HepG2 (cell line): ENCODE measurements around the gene APOC4. TPM values are rescaled to one million over a fixed set of nuclear protein-coding genes. Genes with fewer than 3 reads are reported as not detected.

ENCODE experiments used
- ATAC-seq: fragments of 200-7000 bp; cut with Tn5 transposase; 3 replicates; pipeline ENCODE4 v1.9.1; 2020; ENCODE audit warnings: mild to moderate bottlenecking, moderate library complexity
- BruUV-seq: library from RNA; stranded (reverse); fragments of 400-500 nt; replicated peaks from 2 replicates; lab custom pipeline; 2021; lab: Mats Ljungman, UMichigan
- CTCF ChIA-PET: fragments of 300-600 bp; formaldehyde crosslinking; extraction: SDS; loops from one replicate; lab custom pipeline; 2021; ENCODE audit warnings: low total read pairs, inconsistent platforms, low intra/inter-chr PET ratio; lab: Yijun Ruan, JAX
- POLR2A ChIA-PET: fragments of 350-600 bp; sonication (Branson Sonifier 250); formaldehyde crosslinking; loops from one replicate; lab custom pipeline; 2020; ENCODE audit warnings: antibody characterized with exemption, inconsistent platforms; lab: Yijun Ruan, JAX
- DNase-seq: peaks from one replicate; pipeline ENCODE4 v3.0.0-alpha.2; 2015; ENCODE audit warnings: low spot score
- FAIRE-seq: peaks from 3 replicates; lab custom pipeline; 2011; peaks lifted over from hg19 to GRCh38; lab: Jason Lieb, UNC
- H2AFZ ChIP-seq: one replicate; pipeline ENCODE4 v1.6.1; 2011; ENCODE audit warnings: low read length, inconsistent platforms
- H3K27ac ChIP-seq: fragments of 300-600 bp; 3 replicates; pipeline ENCODE4 v1.8.0; 2011; ENCODE audit warnings: mixed run types, mild to moderate bottlenecking, mixed read lengths, low read length, inconsistent platforms; ENCODE audit not compliant: insufficient read depth; ENCODE audit errors: extremely low read length
- H3K27me3 ChIP-seq, 2 experiments: fragments of 200-600 bp in 1 of 2; 2 replicates in 1 of 2; 3 replicates in 1 of 2; pipeline versions ENCODE4 v1.6.0 to v1.8.0; 2011; ENCODE audit warnings: low read length in 2 of 2, mild to moderate bottlenecking in 2 of 2, moderate library complexity in 2 of 2, inconsistent platforms in 1 of 2; ENCODE audit not compliant: insufficient read depth in 2 of 2, control insufficient read depth in 1 of 2
- H3K36me3 ChIP-seq, 2 experiments: fragments of 200-600 bp in 1 of 2; replicated peaks in 1 of 2; 2 replicates in 1 of 2; 3 replicates in 1 of 2; pipeline versions ENCODE4 v1.5.1 to v1.8.0; 2011; ENCODE audit warnings: low read length in 2 of 2, inconsistent platforms in 1 of 2; ENCODE audit not compliant: insufficient read depth in 2 of 2, control insufficient read depth in 1 of 2
- H3K4me1 ChIP-seq: 2 replicates; pipeline ENCODE4 v1.5.1; 2012; ENCODE audit warnings: low read length, inconsistent platforms; ENCODE audit not compliant: insufficient read depth
- H3K4me2 ChIP-seq: 2 replicates; pipeline ENCODE4 v1.6.0; 2011; ENCODE audit warnings: low read depth, low read length, inconsistent platforms
- H3K4me3 ChIP-seq, 3 experiments: fragments of 200-600 bp in 1 of 3; sonication (generic), shearing (Covaris generic) in 1 of 3; replicated peaks in 1 of 3; 2 replicates each; pipeline ENCODE4 v1.5.1; 2011 to 2016; ENCODE audit warnings: low read length in 3 of 3, inconsistent platforms in 2 of 3, low read depth in 2 of 3, mild to moderate bottlenecking in 2 of 3, control low read depth in 1 of 3, mixed read lengths in 1 of 3; ENCODE audit not compliant: insufficient read depth in 1 of 3
- H3K79me2 ChIP-seq: one replicate; pipeline ENCODE4 v1.6.1; 2011; ENCODE audit warnings: low read length, inconsistent platforms; ENCODE audit not compliant: insufficient read depth
- H3K9ac ChIP-seq: 2 replicates; pipeline ENCODE4 v1.6.0; 2011; ENCODE audit warnings: mild to moderate bottlenecking, low read depth, low read length, inconsistent platforms; ENCODE audit not compliant: insufficient read depth
- H3K9me3 ChIP-seq: 2 replicates; pipeline ENCODE4 v1.5.1; 2012; ENCODE audit warnings: mild to moderate bottlenecking, low read length
- H4K20me1 ChIP-seq: 2 replicates; pipeline ENCODE4 v1.6.0; 2011; ENCODE audit warnings: inconsistent platforms, mild to moderate bottlenecking, low read length, moderate library complexity; ENCODE audit not compliant: insufficient read depth
- CCDC6 ChIP-seq: sonication (generic); formaldehyde crosslinking; IDR thresholded peaks from 2 replicates; pipeline ENCODE4 v1.8.1; 2022; ENCODE audit warnings: mild to moderate bottlenecking, missing genetic modification reagents, moderate library complexity
- HNRNPL ChIP-seq: fragments of 200-400 bp; formaldehyde crosslinking; IDR thresholded peaks from 2 replicates; pipeline ENCODE4 v1.6.1; 2017; ENCODE audit warnings: mild to moderate bottlenecking, low read depth, low read length
- KLF15 ChIP-seq: sonication (generic); formaldehyde crosslinking; IDR thresholded peaks from 2 replicates; pipeline ENCODE4 v1.8.1; 2023; ENCODE audit warnings: borderline replicate concordance, mild to moderate bottlenecking, inconsistent platforms, missing genetic modification reagents, mixed read lengths
- MLLT10 ChIP-seq: sonication (generic); formaldehyde crosslinking; IDR thresholded peaks from 2 replicates; pipeline ENCODE4 v1.4.0; 2020; ENCODE audit warnings: missing genetic modification reagents
- NCOA5 ChIP-seq: sonication (generic); formaldehyde crosslinking; IDR thresholded peaks from 2 replicates; pipeline ENCODE4 v1.4.0; 2020; ENCODE audit warnings: missing genetic modification reagents
- NPAS2 ChIP-seq: sonication (generic); formaldehyde crosslinking; IDR thresholded peaks from 2 replicates; pipeline ENCODE4 v1.8.0; 2022; ENCODE audit warnings: mild to moderate bottlenecking, missing genetic modification reagents, borderline replicate concordance
- PHF8 ChIP-seq: sonication (generic); formaldehyde crosslinking; IDR thresholded peaks from 2 replicates; pipeline ENCODE4 v1.5.0; 2020; ENCODE audit warnings: missing genetic modification reagents
- RBFOX2 ChIP-seq: fragments of 200-400 bp; formaldehyde crosslinking; IDR thresholded peaks from 2 replicates; pipeline ENCODE4 v1.6.1; 2017; ENCODE audit warnings: low read depth, mild to moderate bottlenecking, low read length
- U2AF1 ChIP-seq: fragments of 200-400 bp; formaldehyde crosslinking; optimal IDR thresholded peaks from 2 replicates; pipeline ENCODE3; 2017; ENCODE audit warnings: mild to moderate bottlenecking, low read depth, low read length
- ZFP90 ChIP-seq: sonication (generic); formaldehyde crosslinking; IDR thresholded peaks from 2 replicates; pipeline ENCODE4 v1.8.0; 2022; ENCODE audit warnings: missing genetic modification reagents, mild to moderate bottlenecking, inconsistent platforms, borderline replicate concordance
- ZNF121 ChIP-seq: sonication (generic); formaldehyde crosslinking; IDR thresholded peaks from 2 replicates; pipeline ENCODE4 v1.5.0; 2020; ENCODE audit warnings: mild to moderate bottlenecking, missing genetic modification reagents
- ZNF782 ChIP-seq: sonication (generic); formaldehyde crosslinking; IDR thresholded peaks from 2 replicates; pipeline ENCODE4 v1.4.0; 2020; ENCODE audit warnings: missing genetic modification reagents, mild to moderate bottlenecking, borderline replicate concordance
- whole genome bisulfite sequencing: methylation state at CpG from one replicate; pipeline ENCODE4 v1.1.6; 2017; ENCODE audit warnings: low lambda C conversion rate; 5-methylcytosine and 5-hydroxymethylcytosine counted together
- in situ Hi-C: cut with HindIII; loops from 2 replicates; pipeline ENCODE4 v1.10.0; 2017; ENCODE audit warnings: low pct_unique_long_range_greater_than_20kb; ENCODE audit not compliant: extremely low pct_ligation_motif_present
- intact Hi-C: fragments of 100-400 bp; cut with micrococcal nuclease; formaldehyde crosslinking; loops from one replicate; pipeline ENCODE4 v1.10.0; 2022; ENCODE audit not compliant: unreplicated experiment
- polyA plus RNA-seq, 8 experiments: library from polyadenylated mRNA; depleted of rRNA in 3 of 8; stranded (reverse) in 7 of 8; unstranded in 1 of 8; fragments of >200 nt; fragmentation: Illumina TruSeq in 4 of 8; extraction: Trizol in 4 of 8; gene quantifications; 2 replicates each; pipeline versions ENCODE4 v1.2.1 to v1.2.3, GENCODE V29; 2011 to 2016; ENCODE audit warnings: low read depth in 4 of 8, missing spikeins in 1 of 8, mixed read lengths in 1 of 8; ENCODE audit not compliant: insufficient read depth in 1 of 8
- total RNA-seq, 5 experiments: library from RNA; depleted of rRNA; stranded (reverse); fragments of >200 nt; fragmentation: Illumina TruSeq; extraction: Trizol; gene quantifications; 2 replicates each; pipeline ENCODE4 v1.2.3, GENCODE V29; 2016; ENCODE audit warnings: low read depth in 1 of 5
- TF ChIP-seq, protein P1 (sequence below): sonication (generic); formaldehyde crosslinking; IDR thresholded peaks from 2 replicates; pipeline ENCODE4 v1.4.0; 2020; ENCODE audit warnings: mild to moderate bottlenecking, low read depth, missing genetic modification reagents
- TF ChIP-seq, protein P2 (sequence below): sonication (generic); formaldehyde crosslinking; IDR thresholded peaks from 2 replicates; pipeline ENCODE4 v1.4.0; 2020; ENCODE audit warnings: missing genetic modification reagents

Gene APOC4
- total and polyA plus RNA-seq, 2 of the 13 experiments (the other 11 are each of a cell fraction or from before 2014, with no cell fraction given): 0.46 TPM; not detected in 1

DNA sequence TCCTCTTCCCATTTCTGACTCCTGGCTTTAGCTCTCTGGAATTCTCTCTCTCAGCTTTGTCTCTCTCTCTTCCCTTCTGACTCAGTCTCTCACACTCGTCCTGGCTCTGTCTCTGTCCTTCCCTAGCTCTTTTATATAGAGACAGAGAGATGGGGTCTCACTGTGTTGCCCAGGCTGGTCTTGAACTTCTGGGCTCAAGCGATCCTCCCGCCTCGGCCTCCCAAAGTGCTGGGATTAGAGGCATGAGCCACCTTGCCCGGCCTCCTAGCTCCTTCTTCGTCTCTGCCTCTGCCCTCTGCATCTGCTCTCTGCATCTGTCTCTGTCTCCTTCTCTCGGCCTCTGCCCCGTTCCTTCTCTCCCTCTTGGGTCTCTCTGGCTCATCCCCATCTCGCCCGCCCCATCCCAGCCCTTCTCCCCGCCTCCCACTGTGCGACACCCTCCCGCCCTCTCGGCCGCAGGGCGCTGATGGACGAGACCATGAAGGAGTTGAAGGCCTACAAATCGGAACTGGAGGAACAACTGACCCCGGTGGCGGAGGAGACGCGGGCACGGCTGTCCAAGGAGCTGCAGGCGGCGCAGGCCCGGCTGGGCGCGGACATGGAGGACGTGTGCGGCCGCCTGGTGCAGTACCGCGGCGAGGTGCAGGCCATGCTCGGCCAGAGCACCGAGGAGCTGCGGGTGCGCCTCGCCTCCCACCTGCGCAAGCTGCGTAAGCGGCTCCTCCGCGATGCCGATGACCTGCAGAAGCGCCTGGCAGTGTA, 33.8 kb upstream of the APOC4 start:
- Histone ChIP-seq H3K79me2 (peaks cover 20% of the 10 kb centered on the region), H4K20me1 (peaks cover 14% of the 10 kb centered on the region), H3K36me3 (peaks cover 3 to 21% of the 10 kb centered on the region in 2 experiments), H3K9ac (no peak overlapping the region), H3K27me3 (no peaks in the 10 kb centered on the region; a peak in 1 of 5 replicates), H2AFZ (no peak overlapping the region), H3K4me2 (peak overlapping the region; percentile 26; the same call in 1 of the 2 replicates), H3K4me3 (no peak overlapping the region), H3K27ac (no peak overlapping the region), H3K9me3 (no peaks in the 10 kb centered on the region), H3K4me1 (peaks cover 72% of the 10 kb centered on the region)
- intact Hi-C loops: no loop called here
- DNase-seq (no peak), ATAC-seq (no peak), FAIRE-seq (no peak)
- in situ Hi-C loops: no loop called here
- BruUV-seq: no TSS peak
- WGBS: 96% methylated on average over 40 of the region's 46 CpGs
- CTCF ChIA-PET: no interaction called here
- TF ChIP-seq NCOA5 (CRISPR knock-in tag) (no peak), ZNF121 (CRISPR knock-in tag) (peak; percentile 67; the same call in 1 of the 2 replicates), ZNF782 (CRISPR knock-in tag) (no peak), MLLT10 (CRISPR knock-in tag) (no peak)
- TF ChIP-seq, protein P1, sequence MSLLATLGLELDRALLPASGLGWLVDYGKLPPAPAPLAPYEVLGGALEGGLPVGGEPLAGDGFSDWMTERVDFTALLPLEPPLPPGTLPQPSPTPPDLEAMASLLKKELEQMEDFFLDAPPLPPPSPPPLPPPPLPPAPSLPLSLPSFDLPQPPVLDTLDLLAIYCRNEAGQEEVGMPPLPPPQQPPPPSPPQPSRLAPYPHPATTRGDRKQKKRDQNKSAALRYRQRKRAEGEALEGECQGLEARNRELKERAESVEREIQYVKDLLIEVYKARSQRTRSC (CRISPR knock-in tag): no peak
- POLR2A ChIA-PET: interaction anchor here (1.2 to 14.7 kb wide), 7 partner anchors 12 to 46 kb away, joined by 3 to 317 read pairs (median 25); partner anchors contain the start of genes APOC2 and CLPTM1

DNA sequence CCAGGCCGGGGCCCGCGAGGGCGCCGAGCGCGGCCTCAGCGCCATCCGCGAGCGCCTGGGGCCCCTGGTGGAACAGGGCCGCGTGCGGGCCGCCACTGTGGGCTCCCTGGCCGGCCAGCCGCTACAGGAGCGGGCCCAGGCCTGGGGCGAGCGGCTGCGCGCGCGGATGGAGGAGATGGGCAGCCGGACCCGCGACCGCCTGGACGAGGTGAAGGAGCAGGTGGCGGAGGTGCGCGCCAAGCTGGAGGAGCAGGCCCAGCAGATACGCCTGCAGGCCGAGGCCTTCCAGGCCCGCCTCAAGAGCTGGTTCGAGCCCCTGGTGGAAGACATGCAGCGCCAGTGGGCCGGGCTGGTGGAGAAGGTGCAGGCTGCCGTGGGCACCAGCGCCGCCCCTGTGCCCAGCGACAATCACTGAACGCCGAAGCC, 33.2 kb upstream of the APOC4 start:
- POLR2A ChIA-PET: interaction anchor here (2.8 to 14.7 kb wide), 5 partner anchors 16 to 45 kb away, joined by 18 to 317 read pairs (median 55); partner anchors contain the start of genes APOC2 and CLPTM1
- no peaks in the 10 kb centered on the region for H3K9me3 ChIP-seq
- peaks cover 73% of the 10 kb centered on the region for H3K4me1 ChIP-seq
- in situ Hi-C loops (no loop called here), intact Hi-C loops (no loop called here)
- H4K20me1 ChIP-seq: peaks cover 14% of the 10 kb centered on the region
- DNase-seq: no peak
- H3K36me3 ChIP-seq: peaks cover 3 to 21% of the 10 kb centered on the region in 2 experiments
- H3K9ac ChIP-seq: no peak overlapping the region
- H3K27me3 ChIP-seq: no peaks in the 10 kb centered on the region; a peak in 1 of 5 replicates
- H3K79me2 ChIP-seq: peaks cover 20% of the 10 kb centered on the region
- 96% methylated on average over 34 of the region's 44 CpGs for WGBS
- no peak for FAIRE-seq
- no peak overlapping the region for H3K4me2 ChIP-seq
- no peak for ATAC-seq
- BruUV-seq: TSS peak; percentile 88
- no peak overlapping the region for H2AFZ ChIP-seq
- no peak overlapping the region for H3K27ac ChIP-seq
- no peak overlapping the region for H3K4me3 ChIP-seq
- CTCF ChIA-PET: interaction anchor here (4.3 kb wide), 1 partner anchor 43 kb away, joined by 45 read pairs; no protein-coding TSS in a partner anchor
- peak; percentile 79; the same call in 1 of the 2 replicates for TF ChIP-seq RBFOX2
- no peak for TF ChIP-seq U2AF1
- TF ChIP-seq ZFP90 (CRISPR knock-in tag): no peak
- TF ChIP-seq, protein P2, sequence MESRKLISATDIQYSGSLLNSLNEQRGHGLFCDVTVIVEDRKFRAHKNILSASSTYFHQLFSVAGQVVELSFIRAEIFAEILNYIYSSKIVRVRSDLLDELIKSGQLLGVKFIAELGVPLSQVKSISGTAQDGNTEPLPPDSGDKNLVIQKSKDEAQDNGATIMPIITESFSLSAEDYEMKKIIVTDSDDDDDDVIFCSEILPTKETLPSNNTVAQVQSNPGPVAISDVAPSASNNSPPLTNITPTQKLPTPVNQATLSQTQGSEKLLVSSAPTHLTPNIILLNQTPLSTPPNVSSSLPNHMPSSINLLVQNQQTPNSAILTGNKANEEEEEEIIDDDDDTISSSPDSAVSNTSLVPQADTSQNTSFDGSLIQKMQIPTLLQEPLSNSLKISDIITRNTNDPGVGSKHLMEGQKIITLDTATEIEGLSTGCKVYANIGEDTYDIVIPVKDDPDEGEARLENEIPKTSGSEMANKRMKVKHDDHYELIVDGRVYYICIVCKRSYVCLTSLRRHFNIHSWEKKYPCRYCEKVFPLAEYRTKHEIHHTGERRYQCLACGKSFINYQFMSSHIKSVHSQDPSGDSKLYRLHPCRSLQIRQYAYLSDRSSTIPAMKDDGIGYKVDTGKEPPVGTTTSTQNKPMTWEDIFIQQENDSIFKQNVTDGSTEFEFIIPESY: peak; percentile 58
- TF ChIP-seq KLF15 (CRISPR knock-in tag): no peak
- no peak for TF ChIP-seq NPAS2 (CRISPR knock-in tag)
- no peak for TF ChIP-seq PHF8 (CRISPR knock-in tag)
- no peak for TF ChIP-seq CCDC6 (CRISPR knock-in tag)
- TF ChIP-seq HNRNPL: 0 out of 2 replicates have a peak, but pooled peaks have one; percentile 42
